ENCODE measurements around the gene PEMT. TPM values are rescaled to one million over a fixed set of nuclear protein-coding genes. Genes with fewer than 3 reads are reported as not detected.

PEMT gene
- polyA plus RNA-seq, 5 donors, result 22.5 to 40.0 (median 28.3) TPM

DNA sequence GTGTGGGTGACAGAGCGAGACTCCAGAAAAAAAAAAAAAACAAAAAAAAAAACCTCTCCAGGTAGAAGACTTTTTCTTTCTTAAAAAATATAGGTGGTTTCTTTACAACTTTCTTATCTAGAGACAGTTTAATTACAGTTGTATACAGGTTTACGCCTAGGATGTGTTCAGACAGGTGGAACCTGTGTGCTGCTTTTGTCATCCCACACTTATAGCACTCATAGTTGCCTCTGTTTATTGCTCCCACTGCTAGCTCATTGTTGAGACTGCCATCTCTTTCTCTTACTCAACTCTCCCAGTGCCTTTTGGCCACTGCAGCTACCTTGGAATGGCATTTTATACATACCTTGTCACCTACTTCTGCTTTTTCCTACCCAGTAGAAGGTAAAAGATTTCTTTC lies 133.8 kb downstream of the PEMT start:
- no peak for DNase-seq

GRCh38 chr17:17456251-17456650 lies 135.3 kb downstream of the PEMT start:
- no peak for DNase-seq

Other genes with a start within 250 kb of the PEMT start
- 10 to 100 TPM; 14.5 to 17.7 (median 16.6) TPM for gene MED9, start 114.7 kb downstream of the PEMT start, polyA plus RNA-seq (ENCODE audit: insufficient read depth in 1 of 5, insufficient read length in 5 of 5, low replicate concordance in 1 of 5)
- gene RASD1, start 95.3 kb downstream of the PEMT start, polyA plus RNA-seq (ENCODE audit: insufficient read depth in 1 of 5, insufficient read length in 5 of 5, low replicate concordance in 1 of 5), result 1 to 10 TPM; 1.5 to 3.4 (median 1.8) TPM
- 10 to 100 TPM; 24.0 to 37.7 (median 35.8) TPM for gene RAI1, start 89.8 kb upstream of the PEMT start, polyA plus RNA-seq (ENCODE audit: insufficient read depth in 1 of 5, insufficient read length in 5 of 5, low replicate concordance in 1 of 5)
- 10 to 100 TPM; 26.9 to 59.0 (median 32.6) TPM for gene SREBF1, start 245.3 kb upstream of the PEMT start, polyA plus RNA-seq (ENCODE audit: insufficient read depth in 1 of 5, insufficient read length in 5 of 5, low replicate concordance in 1 of 5)